Dedifferentiated amniotic fluid mesenchymal stem cell (primary cell): ENCODE measurements around the gene PKN1.

Source experiments
- DNase-seq: peaks from one replicate; pipeline ENCODE4 v3.0.0-alpha.2; 2016; ENCODE audit errors: extremely low spot score

The PKN1 gene

DNA sequence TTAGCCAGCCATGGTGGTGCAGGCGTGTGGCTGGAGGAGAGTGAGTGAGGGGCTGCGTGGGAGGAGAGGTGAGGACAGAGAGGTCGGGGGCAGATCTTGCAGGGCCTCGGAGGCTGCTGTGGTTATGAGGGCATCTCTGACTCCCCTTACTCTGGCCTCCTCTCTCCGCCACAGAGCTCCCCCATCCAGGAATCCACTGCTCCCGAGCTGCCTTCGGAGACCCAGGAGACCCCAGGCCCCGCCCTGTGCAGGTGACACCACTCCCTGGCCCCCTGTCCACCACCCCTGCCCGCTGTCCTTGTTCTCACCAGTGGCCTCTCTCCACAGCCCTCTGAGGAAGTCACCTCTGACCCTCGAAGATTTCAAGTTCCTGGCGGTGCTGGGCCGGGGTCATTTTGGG is 34.3 kb downstream of the PKN1 start:
- DNase-seq: no peak

DNA sequence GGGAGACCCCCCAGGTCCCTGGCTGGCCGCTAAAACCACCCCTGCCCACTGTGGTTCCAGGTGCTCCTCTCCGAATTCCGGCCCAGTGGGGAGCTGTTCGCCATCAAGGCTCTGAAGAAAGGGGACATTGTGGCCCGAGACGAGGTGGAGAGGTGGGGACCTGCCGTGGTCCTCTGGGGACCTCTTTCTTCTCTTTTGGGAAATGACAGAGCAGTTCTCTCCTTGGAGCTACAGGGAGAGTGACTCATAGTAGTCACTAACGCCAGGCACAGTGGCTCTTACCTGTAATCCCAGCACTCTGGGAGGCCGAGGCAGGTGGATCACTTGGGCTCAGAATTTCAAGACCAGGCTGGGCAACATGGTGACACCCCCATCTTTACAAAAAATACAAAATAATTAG is 34.7 kb downstream of the PKN1 start:
- DNase-seq: no peak

DNA sequence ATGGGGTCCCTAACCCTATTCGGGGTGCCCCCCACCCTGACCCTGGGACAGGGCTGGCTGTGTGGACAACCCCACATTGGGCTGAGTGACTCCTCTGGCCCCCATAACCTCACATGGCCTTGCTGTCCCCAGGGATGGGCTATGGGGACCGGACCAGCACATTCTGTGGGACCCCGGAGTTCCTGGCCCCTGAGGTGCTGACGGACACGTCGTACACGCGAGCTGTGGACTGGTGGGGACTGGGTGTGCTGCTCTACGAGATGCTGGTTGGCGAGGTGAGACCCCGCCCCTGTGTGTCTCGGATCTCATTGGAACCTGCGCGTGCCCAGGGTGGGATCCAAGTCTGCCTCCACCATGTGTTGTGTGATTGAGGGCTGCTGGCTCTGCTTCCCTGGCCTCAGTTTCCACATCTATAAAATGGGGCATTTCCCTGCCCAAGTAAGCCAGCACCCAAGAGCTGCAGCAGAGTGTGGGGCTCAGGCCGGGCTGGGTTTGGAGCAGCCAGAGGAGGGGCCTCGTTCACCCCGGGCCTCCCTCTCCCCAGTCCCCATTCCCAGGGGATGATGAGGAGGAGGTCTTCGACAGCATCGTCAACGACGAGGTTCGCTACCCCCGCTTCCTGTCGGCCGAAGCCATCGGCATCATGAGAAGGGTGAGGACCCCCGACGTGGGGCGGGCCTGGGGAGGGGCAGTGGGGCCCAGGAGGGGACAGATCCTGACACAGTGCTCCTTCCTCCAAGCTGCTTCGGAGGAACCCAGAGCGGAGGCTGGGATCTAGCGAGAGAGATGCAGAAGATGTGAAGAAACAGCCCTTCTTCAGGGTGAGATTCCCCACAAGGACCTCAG is 37.1 kb downstream of the PKN1 start:
- DNase-seq: no peak

DNA sequence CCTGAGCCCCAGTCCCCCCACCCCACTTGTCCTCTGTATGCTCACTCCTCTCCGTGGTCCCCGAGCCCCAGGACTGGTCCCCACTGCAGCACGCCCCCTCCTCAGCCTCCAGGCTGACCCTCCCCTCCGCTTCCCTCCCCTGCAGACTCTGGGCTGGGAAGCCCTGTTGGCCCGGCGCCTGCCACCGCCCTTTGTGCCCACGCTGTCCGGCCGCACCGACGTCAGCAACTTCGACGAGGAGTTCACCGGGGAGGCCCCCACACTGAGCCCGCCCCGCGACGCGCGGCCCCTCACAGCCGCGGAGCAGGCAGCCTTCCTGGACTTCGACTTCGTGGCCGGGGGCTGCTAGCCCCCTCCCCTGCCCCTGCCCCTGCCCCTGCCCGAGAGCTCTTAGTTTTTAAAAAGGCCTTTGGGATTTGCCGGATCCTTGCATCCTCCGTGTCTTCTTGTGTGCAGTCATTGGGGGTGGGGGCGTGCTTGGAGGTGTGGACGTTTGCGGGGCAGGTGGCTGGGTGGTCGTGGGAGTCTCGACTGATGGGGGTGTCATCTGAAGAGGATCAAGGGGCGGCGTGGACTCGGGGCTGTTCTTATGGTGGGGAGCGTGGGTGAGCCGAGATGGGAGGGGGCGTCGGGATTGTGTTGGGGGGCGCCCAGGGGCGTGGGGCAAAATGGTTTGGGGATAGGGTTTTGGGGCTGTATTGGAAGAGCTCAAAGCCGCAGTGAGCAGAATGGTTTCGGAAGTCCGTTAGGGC is 38.5 kb downstream of the PKN1 start:
- DNase-seq: no peak

DNA sequence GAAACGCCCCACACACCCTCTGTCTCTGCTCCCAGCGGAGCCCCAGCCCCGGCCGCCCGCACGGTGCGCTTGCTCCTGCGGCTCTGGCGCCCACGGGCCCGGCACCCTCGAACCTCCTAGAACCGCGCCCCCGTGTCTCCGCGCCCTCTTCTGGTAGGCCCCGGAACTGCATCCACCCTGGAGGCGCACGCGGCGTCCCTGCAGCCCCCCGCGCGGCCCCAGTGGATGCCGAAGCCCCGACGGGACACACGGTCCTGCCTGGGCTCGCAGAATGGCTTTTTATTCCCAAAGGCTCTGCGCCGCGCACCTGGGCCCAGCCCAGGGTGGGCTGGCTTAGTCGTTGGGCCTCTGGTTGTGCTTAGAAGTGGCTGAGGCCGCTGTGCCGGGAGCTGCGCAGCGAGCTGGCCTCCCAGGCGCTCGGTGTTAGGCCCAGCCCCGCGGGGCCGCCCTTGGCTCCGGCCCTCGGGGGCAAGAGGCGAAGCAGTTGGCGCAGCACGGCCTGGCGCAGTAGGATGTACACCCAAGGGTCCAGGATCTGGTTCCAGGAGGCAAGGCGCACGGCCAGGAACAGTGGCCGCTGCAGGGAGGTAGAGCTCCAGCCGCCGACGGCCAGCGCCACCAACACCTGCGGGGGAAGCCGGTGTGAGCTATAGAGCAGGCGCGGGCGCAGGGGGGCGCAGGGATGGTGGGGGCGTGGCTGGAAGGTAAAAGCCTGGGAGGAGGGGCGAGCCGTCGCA is 39.3 kb downstream of the PKN1 start:
- DNase-seq: no peak

DNA sequence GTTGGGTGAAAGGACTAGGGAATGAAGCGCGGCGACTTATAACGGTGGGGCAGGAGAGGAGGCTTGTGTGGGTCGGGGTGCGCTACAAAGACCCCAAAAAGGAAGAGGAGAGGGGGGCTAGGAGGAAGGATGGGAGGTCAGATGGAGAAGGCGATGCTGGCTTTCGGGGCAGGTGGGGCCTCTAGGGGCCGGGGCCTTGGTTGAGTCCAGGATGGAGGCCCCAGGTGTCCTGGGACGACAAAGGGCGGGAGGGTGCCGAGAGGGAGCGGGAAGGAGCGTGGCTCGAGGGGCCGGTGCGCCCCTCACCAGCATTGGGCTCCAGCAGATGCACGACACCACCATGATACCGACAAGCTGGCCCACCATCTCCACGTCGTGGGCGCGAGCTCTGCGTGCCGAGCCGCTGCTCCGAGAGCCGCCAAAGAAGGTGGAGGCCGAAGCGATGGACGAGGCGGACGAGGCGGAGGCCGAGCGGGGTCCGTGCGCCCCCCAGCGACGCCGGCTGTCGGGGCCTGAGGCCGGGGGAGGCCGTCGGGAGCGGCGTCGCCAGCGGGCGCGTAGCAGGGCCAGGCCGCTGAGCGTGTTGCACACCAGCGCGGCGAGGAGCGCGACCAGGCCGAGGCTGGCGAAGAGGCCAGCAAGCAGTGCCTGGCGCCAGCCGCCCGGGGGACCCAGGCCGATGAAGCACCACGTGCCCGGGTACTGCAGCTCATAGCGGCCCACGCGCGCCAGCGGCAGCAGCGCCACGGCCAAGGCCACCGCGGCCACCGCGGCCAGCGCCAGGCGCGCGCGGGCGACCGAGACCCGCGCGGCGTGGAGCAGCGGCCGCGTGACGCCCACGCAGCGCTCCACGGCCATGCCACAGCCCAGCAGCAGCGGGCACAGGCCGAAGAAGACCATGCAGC is 40.2 kb downstream of the PKN1 start:
- DNase-seq: no peak

DNA sequence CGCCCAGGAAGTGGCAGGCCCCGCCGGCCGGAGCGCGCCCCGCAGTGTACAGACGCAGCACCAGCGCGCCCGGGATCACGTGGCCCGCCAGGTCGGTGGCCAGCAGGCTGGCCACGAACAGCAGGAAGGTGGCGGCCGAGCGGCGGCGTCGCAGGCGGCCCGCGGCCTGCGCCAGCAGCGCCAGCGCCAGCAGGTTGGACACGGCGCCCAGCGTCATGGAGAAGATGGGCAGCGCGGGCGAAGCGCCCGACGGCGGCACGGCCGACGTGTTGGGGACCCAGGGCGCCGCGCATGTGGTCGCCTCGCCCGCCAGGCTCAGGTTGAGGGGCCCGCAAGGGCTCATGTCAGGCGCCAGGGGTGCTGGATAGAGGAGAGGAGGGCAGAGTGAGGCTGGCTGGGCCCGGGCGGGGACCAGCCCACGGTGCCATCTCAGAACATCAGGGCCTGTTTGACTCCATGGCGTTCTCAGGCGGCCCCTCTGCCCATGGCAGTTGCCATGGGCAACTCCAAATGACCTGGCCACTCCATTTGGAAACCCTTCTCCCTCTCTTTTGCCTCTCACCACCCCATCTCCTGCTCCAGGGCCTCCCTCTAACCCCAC is 41.0 kb downstream of the PKN1 start:
- DNase-seq: no peak

DNA sequence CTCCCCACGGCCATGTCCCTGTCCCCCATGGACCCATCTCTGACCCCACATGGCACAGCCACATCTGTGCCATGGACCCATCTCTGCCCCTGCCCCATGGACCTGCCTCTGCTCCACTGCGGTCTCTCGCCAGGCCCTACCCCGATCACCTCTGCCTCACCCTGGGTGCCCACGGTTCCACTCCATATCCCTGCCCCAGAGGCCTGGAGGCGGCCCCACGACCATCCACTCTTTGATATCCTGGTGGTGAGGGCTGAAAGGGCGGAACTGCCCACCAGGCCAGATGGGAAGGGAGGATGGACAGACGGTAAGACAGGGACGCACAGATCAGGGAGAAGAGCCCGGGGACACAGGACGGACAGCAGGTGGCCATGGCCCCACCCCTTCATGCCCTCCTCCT is 41.7 kb downstream of the PKN1 start:
- no peak for DNase-seq

DNA sequence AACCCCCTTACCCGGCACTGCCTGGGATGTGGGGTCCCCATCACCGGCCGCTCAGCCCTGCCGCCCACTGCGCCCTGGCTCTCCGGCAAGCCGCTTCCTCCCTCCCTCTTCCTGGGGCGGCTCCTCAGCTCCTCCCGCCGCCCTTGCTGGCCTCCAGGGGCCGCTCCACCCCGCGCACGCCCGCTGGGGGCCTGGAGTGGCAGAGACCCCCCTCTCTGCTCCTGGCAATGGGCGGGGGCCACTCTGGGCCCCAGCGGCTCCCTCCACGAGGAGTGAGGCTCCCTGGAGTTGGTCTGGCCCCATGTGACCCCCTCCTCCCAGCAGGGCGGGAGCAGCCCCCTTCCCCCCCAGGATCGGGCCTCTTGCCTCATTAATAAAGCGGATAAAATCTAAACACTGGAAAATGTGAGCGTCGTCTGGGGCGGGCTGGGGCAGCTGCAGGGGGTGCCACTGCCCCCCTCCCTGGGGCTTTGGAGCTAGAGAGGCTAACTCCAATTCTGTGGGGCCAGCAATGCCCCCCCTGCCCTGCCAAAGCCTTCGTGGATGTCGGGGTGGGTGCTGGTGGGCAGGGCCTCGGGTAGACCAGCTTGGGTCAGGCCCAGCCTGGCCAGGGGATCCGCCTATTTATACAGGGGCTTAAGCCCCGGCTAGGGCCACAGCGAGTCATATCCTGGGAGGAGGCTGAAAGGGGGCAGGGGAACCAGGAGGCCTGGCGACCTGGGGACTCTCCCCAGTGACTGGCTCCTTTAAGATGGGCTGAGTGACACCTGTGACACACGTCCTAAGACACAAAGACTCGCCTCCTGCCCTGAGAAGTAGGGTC is 42.4 kb downstream of the PKN1 start, which contains the start of gene PTGER1:
TSS of gene PTGER1 (minus strand) at position 104 of the 823 bp plus-strand sequence. CDS start 1,034 bp downstream, outside the sequence.
- no peak for DNase-seq

DNA sequence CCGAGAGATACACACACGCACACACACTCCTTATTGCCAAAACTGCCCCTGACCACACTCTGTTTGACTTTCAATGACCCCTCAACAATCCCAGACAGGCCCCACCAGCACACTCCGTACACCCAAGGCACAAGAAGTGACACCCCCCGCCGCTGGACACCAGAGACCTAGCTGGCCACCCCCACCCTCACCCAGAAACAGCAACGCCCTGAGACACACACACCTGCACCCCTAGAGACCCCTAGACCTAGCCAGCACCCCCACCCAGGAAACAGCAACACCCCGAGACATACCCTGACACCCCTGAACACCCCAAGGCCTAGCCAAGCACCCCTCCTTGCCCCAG is 43.2 kb downstream of the PKN1 start:
- no peak for DNase-seq

DNA sequence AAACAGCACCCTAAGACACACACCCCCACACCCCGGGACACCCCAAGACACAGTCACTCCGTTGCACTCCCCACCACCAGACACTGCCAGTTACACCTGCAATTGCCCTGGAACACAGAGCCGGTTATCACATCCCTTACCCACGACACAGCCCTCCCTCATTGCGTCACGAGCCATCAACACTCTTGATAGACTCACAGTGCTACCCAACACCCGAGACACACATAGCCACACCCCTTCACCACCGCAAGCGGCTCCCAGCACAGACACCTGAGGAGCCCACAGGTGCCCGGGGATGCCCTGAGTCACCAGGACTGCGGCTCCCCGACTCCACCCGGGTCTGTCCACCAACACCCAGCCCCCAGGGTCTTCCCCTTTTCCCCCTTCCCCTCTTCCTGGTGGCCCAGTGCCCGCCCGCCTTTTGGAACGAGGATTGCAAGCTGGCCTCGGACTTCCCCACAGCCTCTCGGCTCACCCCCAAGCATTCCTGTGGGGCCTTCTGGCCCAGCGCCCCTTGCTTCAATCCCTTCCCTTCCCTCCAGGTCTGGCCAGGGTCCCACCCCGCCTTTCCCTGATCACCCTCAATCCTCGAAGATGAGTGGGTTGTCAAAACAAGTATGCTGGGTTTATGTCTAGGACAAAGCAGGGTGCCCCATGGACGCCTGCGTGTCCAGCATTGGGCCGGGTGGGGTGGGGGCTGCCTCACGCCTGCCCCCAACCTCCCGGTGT is 43.7 kb downstream of the PKN1 start:
- no peak for DNase-seq

DNA sequence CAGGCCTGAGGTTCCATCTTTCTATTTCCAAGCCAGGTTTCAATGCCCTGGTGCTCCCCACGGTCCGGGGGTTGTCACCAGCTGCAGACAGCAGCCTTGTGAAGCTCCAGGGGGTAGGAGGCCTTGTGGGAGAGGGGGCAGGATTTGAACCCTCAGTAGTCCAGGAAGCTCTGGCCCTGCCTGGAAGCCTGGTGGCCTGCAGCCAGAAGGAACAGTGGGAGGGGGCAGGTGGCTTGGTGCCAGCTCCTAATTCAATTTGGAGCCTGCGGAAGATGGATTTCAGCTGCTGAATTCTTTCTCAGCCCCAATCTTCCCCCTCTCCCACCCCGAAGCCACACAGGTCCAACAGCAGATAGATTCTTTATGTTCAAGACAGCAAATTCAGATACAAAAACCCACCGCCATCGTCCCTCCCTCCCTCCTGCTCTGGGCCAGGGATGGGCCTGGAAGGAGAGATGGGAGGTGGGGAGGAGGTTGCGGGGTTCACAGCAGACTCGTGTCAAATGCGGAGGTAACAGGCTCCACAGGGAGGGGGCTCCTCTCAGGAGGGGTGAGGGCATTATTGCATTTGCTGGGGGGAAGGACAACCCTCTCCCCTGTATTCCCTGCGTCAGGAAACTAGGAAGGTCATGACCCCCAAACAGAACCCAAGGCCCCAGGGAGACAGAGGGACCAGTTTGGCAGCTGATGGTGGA is 44.5 kb downstream of the PKN1 start:
- DNase-seq: no peak

DNA sequence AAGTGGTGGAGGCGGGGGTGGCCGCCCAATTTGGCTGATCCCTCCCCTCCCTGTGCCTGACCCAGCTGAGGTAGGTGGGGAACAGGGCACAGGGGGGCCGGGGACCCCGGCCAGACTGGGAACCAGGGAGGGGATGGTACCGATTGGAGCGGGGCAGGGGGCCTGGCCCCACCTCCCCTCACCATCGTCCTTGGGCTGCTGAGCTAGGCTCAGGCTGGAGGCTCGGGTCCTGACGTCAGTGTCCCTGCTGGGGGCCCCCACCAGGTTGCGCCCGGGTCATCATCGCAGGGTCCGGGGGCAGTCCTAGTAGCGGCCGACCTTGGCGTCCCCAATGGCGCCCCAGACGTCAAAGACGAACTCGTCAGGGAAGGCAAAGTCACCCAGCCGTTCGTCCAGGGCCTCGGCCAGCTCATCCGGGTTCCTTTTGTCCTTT is 45.0 kb downstream of the PKN1 start:
- no peak for DNase-seq

DNA sequence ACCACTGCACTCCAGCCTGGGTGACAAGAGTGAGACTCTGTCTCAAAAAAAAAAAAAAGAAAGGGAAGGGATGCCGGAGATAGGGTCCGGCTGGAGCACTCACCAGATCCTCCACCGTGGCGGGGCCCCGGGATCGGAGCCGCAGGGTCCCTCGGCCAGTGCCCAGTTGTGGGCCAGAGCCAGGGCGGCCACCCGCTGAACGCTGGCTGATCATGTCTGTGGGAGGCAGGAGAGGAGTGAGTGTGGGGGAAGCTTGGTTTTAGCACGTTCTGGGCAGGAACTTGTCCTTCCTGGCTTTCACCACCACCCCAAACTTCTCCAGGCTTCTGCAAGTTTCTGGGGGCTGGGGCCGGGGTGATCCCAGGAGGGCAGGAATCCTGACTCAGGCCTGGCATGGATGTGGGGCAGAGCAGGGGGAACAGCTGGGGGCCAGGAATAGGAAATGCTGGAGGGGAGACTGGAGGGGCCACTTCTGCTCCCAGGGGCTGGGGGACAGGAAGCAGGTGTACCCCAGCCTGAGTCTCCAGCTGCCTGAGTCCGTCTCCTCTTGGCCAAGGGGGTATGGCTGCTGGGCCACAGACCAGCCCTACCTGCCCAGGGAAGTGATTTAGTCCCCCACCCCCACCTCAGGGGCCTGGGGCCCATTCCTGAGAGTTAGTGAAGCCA is 46.3 kb downstream of the PKN1 start:
- no peak for DNase-seq

DNA sequence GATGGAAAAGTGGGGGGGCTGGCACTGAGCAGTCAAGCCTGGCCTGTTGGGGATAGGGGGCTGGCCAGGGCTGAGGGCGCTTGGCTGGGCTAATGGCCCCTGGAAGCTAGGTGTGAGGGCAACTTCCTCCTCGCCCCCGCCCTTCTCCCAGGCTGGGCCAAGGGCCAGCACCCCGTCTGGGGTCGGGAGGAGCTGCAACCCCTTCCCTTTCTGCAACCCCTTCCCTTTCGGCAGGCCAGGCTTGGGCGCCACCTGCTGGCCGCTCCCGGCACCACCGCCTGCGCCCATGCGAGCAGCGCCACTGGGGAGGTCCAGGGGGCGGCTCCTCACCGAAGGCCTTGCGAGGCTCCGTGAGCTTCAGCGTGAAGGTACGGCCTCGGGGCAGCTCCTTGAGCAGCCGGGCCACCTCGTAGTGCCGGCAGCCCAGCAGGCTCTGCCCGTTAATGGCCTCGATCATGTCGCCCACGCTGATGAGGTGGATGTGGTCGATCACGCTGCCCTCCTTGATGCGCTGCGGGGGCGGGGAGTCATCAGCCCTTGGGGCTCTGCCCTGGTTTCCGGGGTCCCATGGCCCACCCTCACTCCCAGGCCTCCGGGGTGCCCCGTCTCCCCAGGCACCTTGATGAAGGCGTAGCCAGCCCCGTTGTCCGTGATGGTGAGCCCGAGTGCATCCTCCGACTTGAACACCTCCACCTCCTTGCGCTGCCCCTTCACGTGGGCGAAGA is 47.0 kb downstream of the PKN1 start:
- DNase-seq: no peak

DNA sequence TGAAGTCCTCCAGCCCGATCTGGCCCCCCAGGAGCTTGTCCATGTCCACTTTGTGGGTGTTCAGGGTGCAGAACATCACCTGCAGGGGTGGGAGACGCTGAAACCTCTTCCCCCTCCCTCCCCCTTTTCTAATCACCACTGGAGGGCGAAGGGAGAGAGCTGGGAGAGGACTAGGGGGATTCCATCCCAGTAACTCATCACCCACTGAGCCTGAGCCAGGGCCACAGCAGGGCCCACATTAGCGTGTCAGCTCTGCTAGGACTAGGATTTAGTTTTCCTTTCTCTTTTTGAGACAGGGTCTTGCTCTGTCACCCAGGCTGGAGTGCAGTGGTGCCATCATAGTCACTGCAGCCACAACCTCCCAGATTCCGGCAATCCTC is 47.6 kb downstream of the PKN1 start:
- no peak for DNase-seq

DNA sequence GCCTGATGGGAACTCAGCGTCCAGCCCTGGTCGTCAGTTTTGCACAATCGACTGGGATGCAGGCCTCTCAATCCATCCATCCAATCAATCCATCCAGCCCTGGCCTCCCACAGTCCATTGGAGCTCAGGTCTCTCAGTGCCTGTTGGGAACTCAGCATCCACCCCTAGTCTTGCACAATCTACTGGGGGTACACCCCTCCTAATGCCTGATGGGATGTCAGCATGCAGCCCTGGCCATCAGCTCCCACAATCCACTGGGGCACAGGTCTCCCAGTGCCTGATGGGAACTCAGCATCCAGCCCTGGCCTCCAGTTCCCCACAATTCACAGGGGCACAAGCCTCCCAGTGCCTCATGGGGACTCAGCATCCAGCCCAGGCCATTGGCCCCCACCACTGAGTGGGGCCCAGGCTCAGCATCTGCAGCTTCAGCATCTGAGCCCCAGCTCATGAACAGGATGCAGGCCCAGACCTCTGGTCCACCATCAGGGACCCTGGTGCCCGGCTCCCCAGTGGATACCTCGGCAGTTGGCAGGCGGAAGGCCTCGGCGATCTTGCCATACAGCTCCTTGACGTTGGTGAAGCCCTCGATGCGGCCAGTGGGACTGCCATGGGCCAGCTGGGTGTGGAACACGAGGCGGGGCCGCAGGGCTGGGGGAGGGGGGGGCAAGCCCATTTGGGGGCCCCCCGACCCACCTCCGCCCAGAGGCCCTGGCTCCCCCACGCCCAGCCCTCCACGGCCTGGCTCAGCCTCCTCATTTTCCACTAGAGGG is 49.3 kb downstream of the PKN1 start:
- DNase-seq: no peak
